Measurements from ENCODE around the gene OLIG2. TPM values are rescaled to one million over a fixed set of nuclear protein-coding genes. Genes with fewer than 3 reads are reported as not detected.

Gene OLIG2
- total RNA-seq, 2 donors from 2014 or later = not detected

DNA sequence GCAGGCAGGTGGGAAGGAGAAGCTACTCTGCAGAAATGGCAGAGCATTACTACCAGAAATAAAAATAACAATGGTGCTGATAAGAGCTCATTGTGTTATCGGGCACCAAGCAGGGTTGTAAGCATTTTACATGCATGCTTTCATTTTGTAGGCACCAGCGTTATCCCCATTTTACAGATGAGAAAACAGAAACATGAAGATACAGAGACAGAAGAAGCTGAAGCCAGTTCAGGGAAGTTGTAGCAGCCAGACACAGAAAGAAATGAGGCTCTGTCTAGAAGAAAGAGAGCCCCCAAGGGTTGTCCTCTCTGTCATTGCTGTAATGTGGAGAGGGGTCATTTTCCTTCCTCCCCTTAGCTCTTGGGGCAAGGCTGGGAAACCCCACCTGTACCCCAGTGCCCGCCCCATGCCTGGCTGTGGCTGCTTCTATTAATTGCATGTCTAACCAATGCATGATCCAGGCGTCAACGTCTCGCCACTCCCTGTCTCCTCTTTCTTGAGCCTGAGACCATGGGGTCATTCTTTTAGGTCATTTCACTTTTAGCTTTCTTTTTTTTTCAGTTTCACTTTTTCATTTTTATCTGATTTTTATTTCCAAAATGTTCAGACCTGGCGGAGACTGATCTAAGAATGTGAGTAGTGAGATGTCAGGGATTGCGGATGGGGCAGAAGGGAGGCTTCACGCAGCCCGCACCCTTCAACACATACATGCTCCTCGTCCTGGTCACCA, 51.0 kb downstream of the OLIG2 start:
- intact Hi-C loops (cut with DNase I) = no loop called here
- DNase-seq (ENCODE audit: low spot score) = no peak

Other genes with a start within 250 kb of the OLIG2 start
- not detected for gene OLIG1, start 44.2 kb downstream of the OLIG2 start, total RNA-seq
- gene IFNAR2, start 204.0 kb downstream of the OLIG2 start, total RNA-seq = 10 to 100 TPM; 26.7 to 31.3 TPM
- gene IL10RB, start 240.4 kb downstream of the OLIG2 start, total RNA-seq = 10 to 100 TPM; 19.8 to 22.4 TPM

Data from posterior vena cava (tissue), 2 donors.